ENCODE data around the gene CDK16. TPM values are rescaled to one million over a fixed set of nuclear protein-coding genes. Genes with fewer than 3 reads are reported as not detected.

CDK16 gene
- total RNA-seq, 6 experiments from 2014 or later, result 14.6 to 37.4 (median 29.5) TPM

DNA sequence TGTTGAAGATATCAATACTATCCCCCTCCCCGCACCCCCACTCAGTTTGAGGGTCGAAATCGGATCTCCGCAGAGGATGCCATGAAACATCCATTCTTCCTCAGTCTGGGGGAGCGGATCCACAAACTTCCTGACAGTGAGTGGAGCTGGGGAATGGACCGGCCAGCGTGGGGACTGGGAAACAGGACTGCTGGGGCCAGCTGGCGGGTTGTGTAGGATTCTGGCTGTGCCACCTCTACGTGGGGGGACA lies 8.8 kb downstream of the CDK16 start:
- ATAC-seq, result no peak
- Histone ChIP-seq H3K36me3 (peaks cover 0 to 44% (median 10%) of the 10 kb centered on the region in 4 donors), H3K27ac (no peak overlapping the region), H3K9me3 (no peaks in the 10 kb centered on the region), H3K4me1 (no peaks in the 10 kb centered on the region), H3K4me3 (no peak overlapping the region), H3K27me3 (no peaks in the 10 kb centered on the region)
- DNase-seq, result peak in 1 of 3 donors; percentile 27
- WGBS (ENCODE audit: insufficient coverage, low coverage, low lambda C conversion rate, missing lambda C conversion rate), result 93% methylated on average over 7 of the region's 9 CpGs
- intact Hi-C loops (cut with DNase I), result no loop called here
- no peak for TF ChIP-seq POLR2A (IDR thresholded peaks at IDR 0.05)
- TF ChIP-seq CTCF (IDR thresholded peaks at IDR 0.05), result no peak

DNA sequence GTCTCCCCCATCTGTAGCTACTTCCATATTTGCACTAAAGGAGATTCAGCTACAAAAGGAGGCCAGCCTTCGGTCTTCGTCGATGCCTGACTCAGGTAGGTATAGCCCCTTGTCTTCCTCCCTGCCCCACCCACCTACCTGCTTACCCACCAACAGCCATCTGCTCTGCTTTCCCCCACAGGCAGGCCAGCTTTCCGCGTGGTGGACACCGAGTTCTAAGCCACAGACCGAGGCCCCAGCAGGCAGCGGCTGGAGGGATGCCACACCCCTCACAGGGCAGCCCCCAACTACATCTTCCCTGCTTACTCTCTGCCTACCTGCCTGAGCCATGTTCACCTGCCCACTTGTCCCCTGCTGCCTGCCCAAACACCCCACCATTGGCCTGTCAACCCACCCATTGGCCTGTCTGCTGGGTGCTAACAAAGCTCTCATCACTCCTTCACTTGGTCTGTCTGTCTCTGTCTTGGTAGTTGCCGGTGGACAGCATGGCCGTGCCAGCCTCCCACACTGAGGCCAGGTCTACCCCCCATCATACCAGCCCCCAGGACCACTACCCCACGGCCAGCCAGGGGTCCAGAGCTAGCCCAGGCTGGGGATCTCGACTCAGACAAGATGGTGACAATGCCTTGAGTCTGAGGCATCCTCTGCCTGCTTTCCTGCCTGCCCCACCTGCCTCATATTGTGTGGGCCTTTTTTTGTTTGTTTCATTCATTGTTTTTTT lies 10.2 kb downstream of the CDK16 start:
- Histone ChIP-seq H3K4me1 (no peaks in the 10 kb centered on the region), H3K27me3 (no peaks in the 10 kb centered on the region), H3K27ac (no peak overlapping the region), H3K4me3 (no peak overlapping the region), H3K9me3 (no peaks in the 10 kb centered on the region), H3K36me3 (peaks cover 0 to 38% (median 10%) of the 10 kb centered on the region in 4 donors)
- no peak for TF ChIP-seq POLR2A (IDR thresholded peaks at IDR 0.05)
- no peak for TF ChIP-seq CTCF (IDR thresholded peaks at IDR 0.05)
- peak in 1 of 3 donors; percentile 45 for DNase-seq
- intact Hi-C loops (cut with DNase I), result no loop called here
- ATAC-seq, result no peak
- 100% methylated on average over 6 of the region's 12 CpGs for WGBS (ENCODE audit: insufficient coverage, low coverage, low lambda C conversion rate, missing lambda C conversion rate)

DNA sequence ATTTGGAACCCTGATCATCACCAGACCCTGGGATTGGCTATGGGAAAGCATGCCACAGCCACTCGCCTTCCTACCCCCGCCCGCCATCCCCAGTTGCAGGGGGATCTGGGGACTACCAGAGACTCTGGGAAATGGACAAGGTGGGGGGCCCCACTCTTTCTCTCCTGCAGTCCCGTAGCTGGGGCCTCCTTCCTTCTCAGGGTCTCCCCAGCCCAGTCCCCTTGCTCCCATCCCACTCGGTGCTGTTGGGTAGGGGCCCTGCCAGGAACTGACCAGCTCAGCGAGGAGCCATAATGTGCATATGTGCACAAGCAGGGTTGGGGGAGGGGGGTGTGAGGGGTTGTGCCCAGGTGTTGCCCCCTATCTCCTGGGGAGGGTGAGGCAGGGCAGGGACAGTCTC lies 10.9 kb downstream of the CDK16 start:
- peak in 1 of 3 donors; percentile 41 for DNase-seq
- TF ChIP-seq POLR2A (IDR thresholded peaks at IDR 0.05) (no peak), CTCF (IDR thresholded peaks at IDR 0.05) (no peak)
- 90% methylated on average over 2 of the region's 6 CpGs for WGBS (ENCODE audit: insufficient coverage, low coverage, low lambda C conversion rate, missing lambda C conversion rate)
- Histone ChIP-seq H3K4me1 (no peaks in the 10 kb centered on the region), H3K36me3 (peaks cover 0 to 35% (median 8%) of the 10 kb centered on the region in 4 donors), H3K9me3 (no peaks in the 10 kb centered on the region), H3K4me3 (no peak overlapping the region), H3K27me3 (no peaks in the 10 kb centered on the region), H3K27ac (no peak overlapping the region)
- intact Hi-C loops (cut with DNase I), result no loop called here
- ATAC-seq, result no peak

- intact Hi-C loops (cut with DNase I), result no loop called here
- no peak overlapping the region for H3K4me3 ChIP-seq
- no peaks in the 10 kb centered on the region for H3K27me3 ChIP-seq
- no peak overlapping the region for H3K27ac ChIP-seq
- DNase-seq, result no peak
- H3K4me1 ChIP-seq, result no peaks in the 10 kb centered on the region
- 83% methylated on average over 5 of the region's 5 CpGs for WGBS (ENCODE audit: insufficient coverage, low coverage, low lambda C conversion rate, missing lambda C conversion rate)
- H3K9me3 ChIP-seq, result no peaks in the 10 kb centered on the region
- no peak for TF ChIP-seq CTCF (IDR thresholded peaks at IDR 0.05)
- TF ChIP-seq POLR2A (IDR thresholded peaks at IDR 0.05), result no peak
- peaks cover 0 to 26% (median 4%) of the 10 kb centered on the region in 4 donors for H3K36me3 ChIP-seq
- ATAC-seq, result no peak
Measured at GRCh38 chrX:47230136-47230868, 11.8 kb downstream of the CDK16 start.
